Thyroid gland (tissue), 4 donors: ENCODE data around the gene RNF20.

Source experiments
- POLR2A ChIP-seq, 2 donors: fragments of 450-650 bp; IDR thresholded peaks; one replicate each; pipeline ENCODE4 v1.6.1; 2017; ENCODE audit warnings: antibody characterized with exemption in 2 of 2, mild to moderate bottlenecking in 2 of 2, moderate library complexity in 1 of 2
- TF ChIP-seq, protein P1 (sequence below), 6 experiments: fragments of 200-600 bp in 3 of 6; fragments of 450-650 bp in 3 of 6; sonication (generic) in 3 of 6; IDR thresholded peaks; one replicate each; pipeline ENCODE4 v1.5.1; 2016 to 2019; ENCODE audit warnings: antibody characterized with exemption in 6 of 6, mild to moderate bottlenecking in 2 of 6, inconsistent platforms in 1 of 6, moderate library complexity in 1 of 6

DNA sequence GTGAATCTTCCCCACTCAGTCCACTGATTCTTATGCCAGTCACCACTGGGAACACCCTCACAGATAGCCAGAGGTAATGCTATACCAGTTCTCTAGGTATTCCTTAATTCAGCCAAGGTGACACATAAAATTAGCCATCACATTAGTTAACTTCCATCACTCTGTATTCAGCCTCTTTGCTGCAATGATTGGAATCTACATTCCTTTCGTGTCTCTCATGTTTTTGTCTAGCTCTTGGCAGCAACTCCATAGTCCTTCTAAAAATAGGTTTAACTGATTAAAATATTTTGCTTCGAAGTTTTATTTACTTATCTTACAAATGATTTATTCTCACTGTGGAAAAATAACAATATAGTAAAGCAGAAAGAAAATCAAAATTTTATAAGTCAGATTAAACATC lies 19.6 kb upstream of the RNF20 start:
- TF ChIP-seq, protein P1, sequence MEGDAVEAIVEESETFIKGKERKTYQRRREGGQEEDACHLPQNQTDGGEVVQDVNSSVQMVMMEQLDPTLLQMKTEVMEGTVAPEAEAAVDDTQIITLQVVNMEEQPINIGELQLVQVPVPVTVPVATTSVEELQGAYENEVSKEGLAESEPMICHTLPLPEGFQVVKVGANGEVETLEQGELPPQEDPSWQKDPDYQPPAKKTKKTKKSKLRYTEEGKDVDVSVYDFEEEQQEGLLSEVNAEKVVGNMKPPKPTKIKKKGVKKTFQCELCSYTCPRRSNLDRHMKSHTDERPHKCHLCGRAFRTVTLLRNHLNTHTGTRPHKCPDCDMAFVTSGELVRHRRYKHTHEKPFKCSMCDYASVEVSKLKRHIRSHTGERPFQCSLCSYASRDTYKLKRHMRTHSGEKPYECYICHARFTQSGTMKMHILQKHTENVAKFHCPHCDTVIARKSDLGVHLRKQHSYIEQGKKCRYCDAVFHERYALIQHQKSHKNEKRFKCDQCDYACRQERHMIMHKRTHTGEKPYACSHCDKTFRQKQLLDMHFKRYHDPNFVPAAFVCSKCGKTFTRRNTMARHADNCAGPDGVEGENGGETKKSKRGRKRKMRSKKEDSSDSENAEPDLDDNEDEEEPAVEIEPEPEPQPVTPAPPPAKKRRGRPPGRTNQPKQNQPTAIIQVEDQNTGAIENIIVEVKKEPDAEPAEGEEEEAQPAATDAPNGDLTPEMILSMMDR (IDR thresholded peaks at IDR 0.05) = no peak
- no peak for TF ChIP-seq POLR2A (IDR thresholded peaks at IDR 0.05)
